ENCODE data around the gene APBA2.
"Not testable (repeated sequence)": the region's sequence is repeated elsewhere in the genome, so short reads cannot be mapped to it uniquely, and the experiment has no call there.

APBA2 gene

GRCh38 chr15:29016518-29016917 lies 130.7 kb downstream of the APBA2 start:
- no peak for FAIRE-seq

GRCh38 chr15:29018120-29018805 lies 132.5 kb downstream of the APBA2 start:
- FAIRE-seq: no peak

GRCh38 chr15:29018995-29019976 lies 133.5 kb downstream of the APBA2 start:
- FAIRE-seq: no peak

GRCh38 chr15:29021857-29022256 lies 136.1 kb downstream of the APBA2 start:
- FAIRE-seq: no peak

GRCh38 chr15:29024662-29025061 lies 138.9 kb downstream of the APBA2 start:
- FAIRE-seq: no peak

- FAIRE-seq: not testable (repeated sequence)
These were observed 139.6 kb downstream of the APBA2 start for GRCh38 chr15:29025411-29025810.

- not testable (repeated sequence) for FAIRE-seq
These were observed 142.4 kb downstream of the APBA2 start for GRCh38 chr15:29028158-29028557.

GRCh38 chr15:29029651-29030195 lies 143.9 kb downstream of the APBA2 start:
- FAIRE-seq: no peak

- FAIRE-seq: no peak
These were observed 145.9 kb downstream of the APBA2 start for GRCh38 chr15:29031502-29032228.

- no peak for FAIRE-seq
These were observed 146.5 kb downstream of the APBA2 start for GRCh38 chr15:29032229-29032625.

GRCh38 chr15:29032751-29033150 lies 147.0 kb downstream of the APBA2 start:
- no peak for FAIRE-seq

GRCh38 chr15:29034151-29034550 lies 148.4 kb downstream of the APBA2 start:
- no peak for FAIRE-seq

GRCh38 chr15:29034593-29035335 lies 149.0 kb downstream of the APBA2 start:
- FAIRE-seq: no peak

GRCh38 chr15:29035336-29036285 lies 149.8 kb downstream of the APBA2 start:
- FAIRE-seq: no peak

GRCh38 chr15:29037997-29038705 lies 152.4 kb downstream of the APBA2 start:
- FAIRE-seq: no peak

GRCh38 chr15:29039466-29040369 lies 153.9 kb downstream of the APBA2 start:
- FAIRE-seq: no peak

GRCh38 chr15:29040370-29040751 lies 154.6 kb downstream of the APBA2 start:
- no peak for FAIRE-seq

GRCh38 chr15:29043736-29044502 lies 158.1 kb downstream of the APBA2 start:
- FAIRE-seq: no peak

Data from A204.1 (cell line).